ENCODE results near the gene FAM221B. TPM values are rescaled to one million over a fixed set of nuclear protein-coding genes. Genes with fewer than 3 reads are reported as not detected.

The FAM221B gene
- total and polyA plus RNA-seq, 9 of the 15 experiments (the other 6 are each of a cell fraction or from before 2014, with no cell fraction given) = 0.01 TPM; not detected in 8

- ATAC-seq (no peak), FAIRE-seq (peak; percentile 37), DNase-seq (ENCODE audit: extremely low read depth in 1 of 4, low spot score in 3 of 4) (no peak)
- Histone ChIP-seq H2AFZ (ENCODE audit: low read depth, low read length) (no peak overlapping the region), H3K36me3 (ENCODE audit: control insufficient read depth, insufficient read depth, low read length) (peaks cover 9% of the 10 kb centered on the region; the same call in 2 of the 3 replicates), H3K9me1 (ENCODE audit: control insufficient read depth, insufficient read depth, low read length) (no peaks in the 10 kb centered on the region), H3K79me2 (ENCODE audit: control insufficient read depth, insufficient read depth, low read length) (no peaks in the 10 kb centered on the region; the same call in 2 of the 3 replicates), H3K27me3 (ENCODE audit: control insufficient read depth in 2 of 2, insufficient read depth in 2 of 2, low read length in 2 of 2) (no peaks in the 10 kb centered on the region), H3K4me1 (replicated peaks in 1 of 2; ENCODE audit: control insufficient read depth in 2 of 2, insufficient read depth in 2 of 2, low read length in 2 of 2) (peaks cover 17 to 35% of the 10 kb centered on the region in 2 experiments; a peak in 4 of 5 replicates), H3K4me2 (ENCODE audit: insufficient read depth, low read length) (no peak overlapping the region), H3K9ac (ENCODE audit: insufficient read depth in 1 of 2, low read depth in 2 of 2, low read length in 2 of 2) (no peak overlapping the region), H4K20me1 (replicated peaks; ENCODE audit: control insufficient read depth, insufficient read depth, low read length) (no peaks in the 10 kb centered on the region), H3K9me3 (replicated peaks; ENCODE audit: control insufficient read depth, insufficient read depth, low read depth, low read length) (no peaks in the 10 kb centered on the region), H3K4me3 (no peak overlapping the region), H3K27ac (ENCODE audit: extremely low read depth, low read depth, low read length) (no peak overlapping the region; the same call in 2 of the 3 replicates)
- WGBS (ENCODE audit: insufficient coverage, low coverage, missing lambda C conversion rate) = 80% methylated on average over 6 of the region's 6 CpGs
- 0 out of 2 replicates have a peak, but pooled peaks have one; percentile 26 for TF ChIP-seq JUND (IDR thresholded peaks at IDR 0.05; ENCODE audit: borderline replicate concordance, low read depth, low read length)
- peak; percentile 48; the same call in 1 of the 3 replicates for TF ChIP-seq JUND (tag; IDR thresholded peaks at IDR 0.05; ENCODE audit: borderline replicate concordance, low read depth, low read length)
- TF ChIP-seq BHLHE40 (IDR thresholded peaks at IDR 0.05; ENCODE audit: low read length) = no peak
- TF ChIP-seq ATF7 (IDR thresholded peaks at IDR 0.05) = peak; percentile 43; the same call in 1 of the 2 replicates
- TF ChIP-seq ZNF699 (CRISPR knock-in tag; IDR thresholded peaks at IDR 0.05; ENCODE audit: insufficient replicate concordance) = no peak
- peak; percentile 91 for TF ChIP-seq ATF3 (IDR thresholded peaks at IDR 0.05)
- TF ChIP-seq ATF3 (CRISPR knock-in tag; conservative IDR thresholded peaks at IDR 0.05) = no peak
- BruUV-seq (replicated peaks) = no TSS peak
- ChIA-PET CTCF (ENCODE audit: low intra/inter-chr PET ratio) (no interaction called here), POLR2A (no interaction called here)
- in situ Hi-C loops (cut with MboI) (loop anchor here (10.0 kb wide), 1 partner anchor 87 kb away; no protein-coding TSS in a partner anchor), intact Hi-C loops (cut with micrococcal nuclease) (no loop called here)
Measured at GRCh38 chr9:35797311-35798109, 31.0 kb downstream of the FAM221B start.

All from K562 (cell line).